Keratinocyte (primary cell): ENCODE results near the gene IKZF5. TPM values are rescaled to one million over a fixed set of nuclear protein-coding genes. Genes with fewer than 3 reads are reported as not detected.

Source experiments
- DNase-seq: peaks from one replicate; pipeline ENCODE4 v3.0.0-alpha.2; 2011; ENCODE audit warnings: low read depth, missing footprints, low spot score
- FAIRE-seq: peaks from 2 replicates; lab custom pipeline; 2011; peaks lifted over from hg19 to GRCh38; lab: Jason Lieb, UNC
- H2AFZ ChIP-seq: 2 replicates; pipeline ENCODE4 v1.6.0; 2012; ENCODE audit warnings: low read length, control low read depth, inconsistent platforms; ENCODE audit not compliant: control insufficient read depth
- H3K27ac ChIP-seq: 2 replicates; pipeline ENCODE4 v1.5.1; 2011; ENCODE audit warnings: low read length; ENCODE audit not compliant: control insufficient read depth, insufficient read depth
- H3K27me3 ChIP-seq: 3 replicates; pipeline ENCODE4 v1.6.0; 2011; ENCODE audit warnings: low read length; ENCODE audit not compliant: control insufficient read depth, insufficient read depth; ENCODE audit errors: extremely low read depth
- H3K36me3 ChIP-seq, 2 experiments: 2 replicates in 1 of 2; 3 replicates in 1 of 2; pipeline ENCODE4 v1.5.1; 2011; ENCODE audit warnings: low read length in 2 of 2, mild to moderate bottlenecking in 1 of 2; ENCODE audit not compliant: control insufficient read depth in 2 of 2, insufficient read depth in 2 of 2; ENCODE audit errors: extremely low read depth in 1 of 2
- H3K4me1 ChIP-seq: 3 replicates; pipeline ENCODE4 v1.5.1; 2011; ENCODE audit warnings: low read length; ENCODE audit not compliant: control insufficient read depth, insufficient read depth; ENCODE audit errors: extremely low read depth
- H3K4me2 ChIP-seq: 3 replicates; pipeline ENCODE4 v1.6.0; 2011; ENCODE audit warnings: low read depth, low read length; ENCODE audit not compliant: control insufficient read depth, insufficient read depth; ENCODE audit errors: extremely low read depth
- H3K4me3 ChIP-seq, 3 experiments: fragments of 200-600 bp in 1 of 3; sonication (generic) in 1 of 3; 2 replicates in 2 of 3; 3 replicates in 1 of 3; pipeline ENCODE4 v1.5.1; 2011 to 2016; ENCODE audit warnings: low read length in 3 of 3, mild to moderate bottlenecking in 3 of 3, control low read depth in 2 of 3, inconsistent platforms in 1 of 3, low read depth in 1 of 3, mixed read lengths in 1 of 3, mixed run types in 1 of 3, moderate library complexity in 1 of 3; ENCODE audit not compliant: control insufficient read depth in 2 of 3, insufficient read depth in 2 of 3; ENCODE audit errors: extremely low read depth in 1 of 3
- H3K79me2 ChIP-seq: 2 replicates; pipeline ENCODE4 v1.6.0; 2012; ENCODE audit warnings: low read length; ENCODE audit not compliant: control insufficient read depth, insufficient read depth
- H3K9ac ChIP-seq: 3 replicates; pipeline ENCODE4 v1.6.0; 2011; ENCODE audit warnings: low read length; ENCODE audit not compliant: control insufficient read depth, insufficient read depth; ENCODE audit errors: extremely low read depth
- H3K9me1 ChIP-seq: 3 replicates; pipeline ENCODE4 v1.6.0; 2011; ENCODE audit warnings: low read length; ENCODE audit not compliant: control insufficient read depth, insufficient read depth; ENCODE audit errors: extremely low read depth
- H3K9me3 ChIP-seq: 2 replicates; pipeline ENCODE4 v1.5.1; 2012; ENCODE audit warnings: low read depth, low read length; ENCODE audit not compliant: control insufficient read depth
- H4K20me1 ChIP-seq: 3 replicates; pipeline ENCODE4 v1.6.0; 2011; ENCODE audit warnings: low read length; ENCODE audit not compliant: control insufficient read depth, insufficient read depth; ENCODE audit errors: extremely low read depth
- CTCF ChIP-seq, 3 experiments: IDR thresholded peaks in 1 of 3; conservative IDR thresholded peaks in 1 of 3; optimal IDR thresholded peaks in 1 of 3; 2 replicates in 2 of 3; 3 replicates in 1 of 3; pipeline versions ENCODE3 to v1.5.1; 2011; ENCODE audit warnings: low read length in 3 of 3, mild to moderate bottlenecking in 3 of 3, moderate library complexity in 2 of 3, control low read depth in 1 of 3, inconsistent platforms in 1 of 3; ENCODE audit not compliant: insufficient read depth in 2 of 3; ENCODE audit errors: extremely low read depth in 1 of 3
- EZH2 ChIP-seq: IDR thresholded peaks from one replicate; pipeline ENCODE4 v1.6.1; 2012; ENCODE audit warnings: inconsistent platforms, mild to moderate bottlenecking, low read length, moderate library complexity
- dilution Hi-C: fragments of 300-500 bp; cut with MboI; formaldehyde crosslinking; loops from one replicate; pipeline ENCODE4 v1.7.0; 2020; ENCODE audit warnings: low sequenced_read_pairs; ENCODE audit not compliant: extremely low pct_ligation_motif_present
- polyA plus RNA-seq, 5 experiments: library from polyadenylated mRNA; depleted of rRNA in 3 of 5; stranded (reverse) in 3 of 5; stranded (forward) in 1 of 5; unstranded in 1 of 5; fragments of >200 nt; gene quantifications; 1 replicate in 1 of 5; 2 replicates in 3 of 5; 3 replicates in 1 of 5; pipeline versions ENCODE4 v1.2.1 to v1.2.3, GENCODE V29; 2011 to 2012; ENCODE audit warnings: missing spikeins in 2 of 5, low read depth in 1 of 5, low replicate concordance in 1 of 5

The IKZF5 gene
- polyA plus RNA-seq, 1 donor (not counting 4 experiments of a cell fraction or from before 2014, with no cell fraction given) = 6.5 TPM

- Histone ChIP-seq H3K4me1 (no peaks in the 10 kb centered on the region), H3K79me2 (no peaks in the 10 kb centered on the region), H3K9me3 (no peaks in the 10 kb centered on the region), H2AFZ (no peak overlapping the region), H3K36me3 (no peaks in the 10 kb centered on the region), H3K4me2 (no peak overlapping the region), H3K27me3 (no peaks in the 10 kb centered on the region), H4K20me1 (no peaks in the 10 kb centered on the region), H3K9me1 (no peaks in the 10 kb centered on the region), H3K9ac (no peak overlapping the region), H3K4me3 (no peak overlapping the region), H3K27ac (no peak overlapping the region)
- dilution Hi-C loops = no loop called here
- TF ChIP-seq EZH2 (no peak), CTCF (optimal IDR thresholded peaks at IDR 0.05 in 1 of 3, IDR thresholded peaks at IDR 0.05 in 1 of 3, conservative IDR thresholded peaks at IDR 0.05 in 1 of 3; ENCODE audit: extremely low read depth in 1 of 3, insufficient read depth in 2 of 3, low read length in 3 of 3) (peak; percentile 84 to 91 (median 89))
- FAIRE-seq (peak; percentile 69), DNase-seq (peak; percentile 28)
These were observed 34.9 kb upstream of the IKZF5 start for GRCh38 chr10:123043409-123043925.

GRCh38 chr10:123042708-123043408 is 34.3 kb upstream of the IKZF5 start:
- dilution Hi-C loops = no loop called here
- TF ChIP-seq CTCF (optimal IDR thresholded peaks at IDR 0.05 in 1 of 3, IDR thresholded peaks at IDR 0.05 in 1 of 3, conservative IDR thresholded peaks at IDR 0.05 in 1 of 3; ENCODE audit: extremely low read depth in 1 of 3, insufficient read depth in 2 of 3, low read length in 3 of 3) (no peak), EZH2 (no peak)
- Histone ChIP-seq H3K9ac (no peak overlapping the region), H3K27me3 (no peaks in the 10 kb centered on the region), H3K4me1 (no peaks in the 10 kb centered on the region), H3K79me2 (no peaks in the 10 kb centered on the region), H3K4me3 (no peak overlapping the region), H2AFZ (no peak overlapping the region), H3K9me3 (no peaks in the 10 kb centered on the region), H3K27ac (no peak overlapping the region), H3K36me3 (no peaks in the 10 kb centered on the region), H3K9me1 (no peaks in the 10 kb centered on the region), H4K20me1 (no peaks in the 10 kb centered on the region), H3K4me2 (no peak overlapping the region)
- DNase-seq = no peak
- FAIRE-seq = no peak
